ENCODE results near the gene LRRC8E.

DNA sequence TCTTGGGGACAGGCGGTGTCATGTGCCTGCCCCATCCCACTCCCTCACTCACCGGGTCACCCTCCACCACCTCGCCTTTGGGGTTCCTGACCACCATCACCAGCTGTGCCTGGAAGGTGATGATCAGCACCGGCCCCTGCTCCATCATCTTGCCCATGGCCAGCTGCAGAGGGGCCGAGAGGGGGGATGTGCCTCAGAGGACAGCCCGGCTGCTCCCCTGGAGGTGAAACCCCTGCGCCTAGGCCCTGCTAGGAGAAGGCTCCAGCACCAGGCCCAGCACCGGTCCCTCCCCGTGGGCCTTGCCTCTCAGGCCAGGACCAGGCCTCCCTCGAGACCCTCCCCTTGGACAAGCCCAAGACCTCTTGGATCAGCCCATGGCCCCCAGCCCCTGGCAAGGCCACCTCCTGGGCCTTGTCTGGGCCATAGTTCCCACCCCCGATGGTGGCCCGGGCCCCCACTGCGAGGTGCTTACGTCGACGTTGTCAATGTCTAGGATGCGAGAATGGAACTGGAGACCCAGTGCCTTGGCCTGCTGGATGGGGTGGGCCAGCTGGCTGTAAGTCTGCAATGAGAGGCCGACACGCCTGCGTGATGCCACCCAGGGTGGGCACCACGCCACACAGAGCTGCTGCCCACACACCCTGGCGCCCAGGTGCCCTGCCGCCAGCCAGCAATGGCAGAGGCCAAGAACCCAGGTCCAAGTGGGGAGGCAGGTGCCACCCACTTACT lies 39.5 kb downstream of the LRRC8E start:
- TF ChIP-seq, protein P1, sequence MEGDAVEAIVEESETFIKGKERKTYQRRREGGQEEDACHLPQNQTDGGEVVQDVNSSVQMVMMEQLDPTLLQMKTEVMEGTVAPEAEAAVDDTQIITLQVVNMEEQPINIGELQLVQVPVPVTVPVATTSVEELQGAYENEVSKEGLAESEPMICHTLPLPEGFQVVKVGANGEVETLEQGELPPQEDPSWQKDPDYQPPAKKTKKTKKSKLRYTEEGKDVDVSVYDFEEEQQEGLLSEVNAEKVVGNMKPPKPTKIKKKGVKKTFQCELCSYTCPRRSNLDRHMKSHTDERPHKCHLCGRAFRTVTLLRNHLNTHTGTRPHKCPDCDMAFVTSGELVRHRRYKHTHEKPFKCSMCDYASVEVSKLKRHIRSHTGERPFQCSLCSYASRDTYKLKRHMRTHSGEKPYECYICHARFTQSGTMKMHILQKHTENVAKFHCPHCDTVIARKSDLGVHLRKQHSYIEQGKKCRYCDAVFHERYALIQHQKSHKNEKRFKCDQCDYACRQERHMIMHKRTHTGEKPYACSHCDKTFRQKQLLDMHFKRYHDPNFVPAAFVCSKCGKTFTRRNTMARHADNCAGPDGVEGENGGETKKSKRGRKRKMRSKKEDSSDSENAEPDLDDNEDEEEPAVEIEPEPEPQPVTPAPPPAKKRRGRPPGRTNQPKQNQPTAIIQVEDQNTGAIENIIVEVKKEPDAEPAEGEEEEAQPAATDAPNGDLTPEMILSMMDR (IDR thresholded peaks at IDR 0.05) = no peak
- no peak for TF ChIP-seq POLR2A (IDR thresholded peaks at IDR 0.05)
